ENCODE results near the gene SYT12.

Gene SYT12

GRCh38 chr11:67033661-67034166 lies 10.8 kb downstream of the SYT12 start:
- Mint-ChIP-seq H3K9me3 (no peaks in the 10 kb centered on the region), H3K4me3 (no peak overlapping the region), H3K4me1 (no peaks in the 10 kb centered on the region), H3K27ac (no peak overlapping the region), H3K36me3 (no peaks in the 10 kb centered on the region), H3K27me3 (peaks cover 4% of the 10 kb centered on the region)

DNA sequence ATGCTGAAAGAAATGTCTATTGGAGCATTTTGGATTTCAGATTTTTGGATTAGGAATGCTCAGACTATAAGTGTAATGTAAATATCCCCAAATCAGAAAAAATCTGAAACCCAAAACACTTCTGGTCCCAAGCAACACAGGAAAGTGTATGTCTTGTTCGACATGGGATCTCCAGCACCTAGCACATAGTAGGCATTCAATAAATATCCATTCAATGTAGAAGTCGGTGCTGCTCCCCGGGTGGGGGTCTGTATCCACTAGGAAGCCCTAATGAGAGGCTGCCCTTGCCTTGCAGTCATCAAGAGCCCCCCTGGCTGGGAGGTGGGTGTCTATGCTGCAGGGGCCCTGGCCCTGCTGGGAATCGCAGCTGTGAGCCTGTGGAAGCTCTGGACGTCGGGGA lies 11.4 kb downstream of the SYT12 start:
- H3K27me3 Mint-ChIP-seq = peaks cover 4% of the 10 kb centered on the region
- no peaks in the 10 kb centered on the region for H3K9me3 Mint-ChIP-seq
- H3K36me3 Mint-ChIP-seq = no peaks in the 10 kb centered on the region
- H3K4me3 Mint-ChIP-seq = no peak overlapping the region
- H3K4me1 Mint-ChIP-seq = no peaks in the 10 kb centered on the region
- no peak overlapping the region for H3K27ac Mint-ChIP-seq

DNA sequence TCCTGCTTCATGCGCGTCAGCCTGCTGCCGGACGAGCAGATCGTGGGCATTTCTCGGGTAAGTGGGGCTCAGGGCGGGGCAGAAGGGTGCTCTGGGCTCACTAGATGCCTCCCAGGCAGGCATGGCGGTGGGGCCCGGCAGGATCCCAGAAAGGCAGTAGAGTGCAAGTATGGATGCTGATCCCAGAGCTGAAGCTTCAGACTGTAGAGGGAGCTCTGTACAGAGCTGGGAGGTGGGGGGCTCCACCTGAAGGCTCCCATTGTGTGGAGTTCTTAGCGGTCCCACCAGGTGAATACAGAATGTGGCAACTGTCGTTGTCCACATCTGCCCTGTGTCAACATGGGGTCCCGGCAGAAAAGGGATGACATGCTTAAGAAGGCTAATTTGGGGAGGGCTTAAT lies 17.2 kb downstream of the SYT12 start:
- H3K4me1 Mint-ChIP-seq = no peaks in the 10 kb centered on the region
- H3K27ac Mint-ChIP-seq = no peak overlapping the region
- H3K36me3 Mint-ChIP-seq = no peaks in the 10 kb centered on the region
- H3K4me3 Mint-ChIP-seq = no peak overlapping the region
- no peaks in the 10 kb centered on the region for H3K9me3 Mint-ChIP-seq
- H3K27me3 Mint-ChIP-seq = peaks cover 5% of the 10 kb centered on the region

DNA sequence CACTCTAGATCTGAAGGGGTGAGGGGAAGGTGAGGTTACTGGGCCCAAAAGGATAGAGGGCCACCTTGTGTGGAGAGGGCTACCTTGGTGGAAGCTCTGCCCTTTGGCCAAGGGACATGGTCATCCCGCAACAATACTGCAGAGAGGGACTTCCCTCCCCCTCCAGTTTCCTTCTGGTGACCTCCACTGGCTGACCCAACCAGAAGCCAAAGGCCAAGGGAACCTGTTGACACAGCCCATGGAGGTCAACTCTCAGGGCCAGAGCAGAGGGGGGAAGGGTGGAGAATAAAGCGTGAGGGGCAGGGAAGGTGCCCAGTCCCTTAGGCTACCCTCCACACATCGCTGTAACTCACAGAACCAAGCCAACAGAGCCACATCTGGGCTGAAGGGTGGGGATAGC lies 18.7 kb downstream of the SYT12 start:
- Mint-ChIP-seq H3K9me3 (no peaks in the 10 kb centered on the region), H3K4me3 (no peak overlapping the region), H3K27ac (no peak overlapping the region), H3K4me1 (no peaks in the 10 kb centered on the region), H3K36me3 (no peaks in the 10 kb centered on the region), H3K27me3 (peaks cover 5% of the 10 kb centered on the region)

- Mint-ChIP-seq H3K36me3 (no peaks in the 10 kb centered on the region), H3K27me3 (peaks cover 5% of the 10 kb centered on the region), H3K4me1 (no peaks in the 10 kb centered on the region), H3K27ac (no peak overlapping the region), H3K4me3 (no peak overlapping the region), H3K9me3 (no peaks in the 10 kb centered on the region)
Observed at GRCh38 chr11:67043572-67044349, 20.8 kb downstream of the SYT12 start.

DNA sequence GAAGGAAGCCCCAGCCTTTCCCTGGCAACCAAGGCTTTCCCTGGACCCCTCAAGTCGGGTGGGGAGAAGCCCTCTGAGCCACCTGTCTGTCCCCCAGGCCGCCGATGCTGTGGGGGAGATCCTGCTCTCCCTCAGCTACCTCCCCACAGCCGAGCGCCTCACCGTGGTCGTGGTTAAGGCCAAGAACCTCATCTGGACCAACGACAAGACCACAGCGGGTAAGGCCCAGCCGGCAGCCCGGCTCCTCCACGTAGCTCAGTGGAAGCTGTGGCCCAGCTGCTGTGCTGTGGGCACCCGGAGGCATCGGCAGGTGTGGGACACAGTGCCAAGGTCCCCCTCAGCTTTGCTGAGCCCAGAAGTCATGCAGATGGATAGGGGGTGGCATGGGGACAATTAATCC lies 21.6 kb downstream of the SYT12 start:
- H3K27me3 Mint-ChIP-seq = peaks cover 5% of the 10 kb centered on the region
- no peaks in the 10 kb centered on the region for H3K36me3 Mint-ChIP-seq
- H3K27ac Mint-ChIP-seq = no peak overlapping the region
- H3K4me1 Mint-ChIP-seq = no peaks in the 10 kb centered on the region
- H3K9me3 Mint-ChIP-seq = no peaks in the 10 kb centered on the region
- H3K4me3 Mint-ChIP-seq = no peak overlapping the region

GRCh38 chr11:67045314-67045713 lies 22.4 kb downstream of the SYT12 start:
- no peak overlapping the region for H3K4me3 Mint-ChIP-seq
- no peaks in the 10 kb centered on the region for H3K9me3 Mint-ChIP-seq
- no peak overlapping the region for H3K27ac Mint-ChIP-seq
- H3K27me3 Mint-ChIP-seq = peaks cover 5% of the 10 kb centered on the region
- H3K4me1 Mint-ChIP-seq = no peaks in the 10 kb centered on the region
- no peaks in the 10 kb centered on the region for H3K36me3 Mint-ChIP-seq

DNA sequence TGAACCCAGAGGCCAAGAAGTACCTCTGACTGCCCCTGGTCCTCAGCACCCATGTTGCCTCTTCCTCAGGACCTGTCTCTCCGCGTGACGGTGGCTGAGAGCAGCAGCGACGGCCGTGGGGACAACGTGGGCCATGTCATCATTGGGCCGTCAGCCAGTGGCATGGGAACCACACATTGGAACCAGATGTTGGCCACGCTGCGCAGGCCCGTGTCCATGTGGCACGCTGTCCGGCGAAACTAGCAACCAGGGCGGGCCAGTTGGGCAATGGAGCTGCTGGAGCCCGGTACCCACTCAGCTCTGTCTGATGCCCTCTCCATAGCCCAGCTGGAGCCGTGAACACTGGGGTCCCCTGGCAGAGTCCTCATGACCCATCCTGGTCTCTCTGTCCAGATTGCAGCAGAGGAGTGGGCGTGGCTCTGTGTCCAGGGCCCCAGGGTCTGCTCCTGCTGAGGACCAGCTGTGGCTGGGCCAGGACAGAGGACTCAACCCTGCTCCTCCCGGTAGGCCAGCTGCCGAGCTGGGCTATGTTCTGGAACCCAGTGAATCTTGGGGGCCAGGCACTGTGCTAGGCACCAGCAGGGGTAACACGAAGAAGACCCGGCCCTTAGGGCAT lies 25.7 kb downstream of the SYT12 start:
- Mint-ChIP-seq H3K4me3 (no peak overlapping the region), H3K36me3 (no peaks in the 10 kb centered on the region), H3K9me3 (no peaks in the 10 kb centered on the region), H3K27ac (no peak overlapping the region), H3K4me1 (no peaks in the 10 kb centered on the region), H3K27me3 (peaks cover 4% of the 10 kb centered on the region)

DNA sequence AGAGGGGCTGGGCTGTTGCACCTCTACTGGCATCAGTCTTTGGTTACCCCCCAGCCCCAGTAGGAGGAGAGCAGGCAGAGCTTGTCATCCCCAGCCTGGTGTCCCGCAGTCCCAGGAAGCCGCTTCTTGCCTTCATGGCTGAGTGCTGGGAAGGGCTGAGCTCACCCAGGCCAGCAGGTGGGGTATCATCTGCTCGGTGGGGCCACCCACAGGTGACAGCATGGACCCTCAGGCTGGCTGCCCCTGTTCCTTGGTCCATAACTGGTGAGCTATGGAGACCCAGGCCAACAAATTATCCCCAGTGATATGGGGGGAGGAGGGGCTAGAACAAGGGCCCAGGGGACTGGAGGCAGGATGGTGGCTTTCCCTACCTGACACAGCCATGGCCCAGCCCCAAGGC lies 27.2 kb downstream of the SYT12 start:
- Mint-ChIP-seq H3K4me1 (peaks cover under 1% of the 10 kb centered on the region), H3K27me3 (peaks cover 4% of the 10 kb centered on the region), H3K9me3 (no peaks in the 10 kb centered on the region), H3K4me3 (no peak overlapping the region), H3K36me3 (no peaks in the 10 kb centered on the region), H3K27ac (no peak overlapping the region)

DNA sequence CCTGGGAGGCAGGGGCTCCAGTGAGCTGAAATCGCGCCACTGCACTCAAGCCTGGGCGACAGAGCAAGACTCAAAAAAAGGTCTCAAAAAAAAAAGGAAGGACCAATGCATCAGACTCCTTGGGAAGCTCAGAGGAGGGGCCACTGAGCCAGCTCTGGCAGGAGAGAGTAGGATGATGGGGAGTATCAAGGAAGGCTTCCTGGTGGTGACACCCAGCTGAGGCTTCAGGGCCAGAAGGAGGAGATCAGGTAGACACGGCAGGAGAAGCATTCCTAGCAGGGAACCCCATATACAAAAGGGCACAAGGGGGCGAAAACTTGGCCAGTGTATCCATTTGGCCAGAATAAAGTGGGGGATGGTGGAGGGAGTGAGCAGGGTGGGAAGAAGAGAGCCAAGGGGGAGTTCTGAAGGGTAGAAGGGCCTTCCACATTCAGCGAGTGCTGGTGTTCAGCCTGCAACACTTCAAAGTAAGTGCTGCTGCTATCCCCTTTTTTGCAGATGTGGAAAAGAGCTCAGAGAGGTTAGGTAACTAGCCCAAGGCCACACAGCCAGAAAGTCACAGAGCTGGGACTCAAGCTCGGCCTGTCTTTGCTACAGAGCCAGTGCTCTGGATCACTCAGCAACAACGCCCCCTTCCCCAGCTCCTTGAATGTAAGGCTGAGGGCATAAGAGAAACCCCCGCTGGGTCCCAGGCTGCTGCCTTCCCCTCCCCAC lies 28.4 kb downstream of the SYT12 start:
- Mint-ChIP-seq H3K27ac (no peak overlapping the region), H3K27me3 (peaks cover 4% of the 10 kb centered on the region), H3K4me1 (peaks cover 11% of the 10 kb centered on the region), H3K36me3 (no peaks in the 10 kb centered on the region), H3K4me3 (no peak overlapping the region), H3K9me3 (no peaks in the 10 kb centered on the region)

DNA sequence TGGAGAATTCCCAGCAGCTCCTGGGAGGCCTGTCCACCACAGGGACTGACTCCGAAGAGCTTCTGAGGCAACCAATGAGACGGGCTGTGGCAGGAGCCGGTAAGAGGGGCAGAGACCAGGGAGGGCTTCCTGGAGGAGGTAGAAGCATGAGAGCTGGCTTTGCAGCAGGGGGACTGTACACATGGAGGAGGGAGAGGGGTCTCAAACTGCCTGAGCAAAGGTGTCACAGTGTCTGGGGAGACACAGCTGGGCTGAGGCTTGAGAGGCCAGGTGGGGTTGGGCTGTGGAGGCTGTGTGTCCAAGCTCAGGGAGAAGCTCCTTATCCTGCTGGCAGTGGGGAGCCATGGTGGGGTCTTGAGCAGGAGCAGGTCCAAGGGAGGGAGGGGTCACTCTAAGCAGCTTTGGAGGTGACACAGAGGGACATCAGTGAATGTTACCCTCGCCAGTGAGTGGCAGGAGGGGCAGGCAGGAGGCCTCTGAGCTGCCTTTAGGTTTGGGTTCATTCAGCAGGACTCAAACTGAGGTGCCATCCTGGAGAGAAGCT lies 29.1 kb downstream of the SYT12 start:
- Mint-ChIP-seq H3K9me3 (no peaks in the 10 kb centered on the region), H3K36me3 (no peaks in the 10 kb centered on the region), H3K27ac (no peak overlapping the region), H3K4me3 (no peak overlapping the region), H3K27me3 (peaks cover 4% of the 10 kb centered on the region), H3K4me1 (peaks cover 13% of the 10 kb centered on the region)

- Mint-ChIP-seq H3K4me3 (no peak overlapping the region), H3K9me3 (no peaks in the 10 kb centered on the region), H3K36me3 (no peaks in the 10 kb centered on the region), H3K4me1 (peaks cover 13% of the 10 kb centered on the region), H3K27ac (no peak overlapping the region), H3K27me3 (peaks cover 4% of the 10 kb centered on the region)
Observed at GRCh38 chr11:67052891-67053290, 30.0 kb downstream of the SYT12 start.

DNA sequence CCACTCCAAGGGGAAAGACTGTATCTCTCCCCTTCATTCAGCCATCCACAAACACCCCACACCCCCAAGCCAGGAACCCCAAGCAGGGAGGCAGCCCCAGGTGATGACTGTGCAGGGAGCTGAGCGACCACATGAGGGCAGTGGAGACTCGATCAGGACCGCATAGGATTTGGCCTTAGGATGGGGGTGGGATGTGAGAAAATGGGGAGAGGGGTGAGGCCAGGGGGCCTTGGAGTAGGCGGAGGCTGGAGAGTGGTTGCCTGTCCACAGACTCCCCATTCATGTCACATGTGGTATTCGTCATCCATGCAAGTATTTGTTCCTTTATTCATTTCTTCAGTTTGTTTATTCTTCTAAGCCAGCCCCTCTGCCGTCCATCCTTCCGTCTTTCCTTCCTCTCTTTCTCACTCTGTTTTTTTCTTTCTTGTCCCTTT lies 31.0 kb downstream of the SYT12 start:
- H3K27me3 Mint-ChIP-seq = peaks cover 4% of the 10 kb centered on the region
- H3K4me3 Mint-ChIP-seq = no peak overlapping the region
- peaks cover 13% of the 10 kb centered on the region for H3K4me1 Mint-ChIP-seq
- no peaks in the 10 kb centered on the region for H3K9me3 Mint-ChIP-seq
- no peak overlapping the region for H3K27ac Mint-ChIP-seq
- H3K36me3 Mint-ChIP-seq = no peaks in the 10 kb centered on the region

DNA sequence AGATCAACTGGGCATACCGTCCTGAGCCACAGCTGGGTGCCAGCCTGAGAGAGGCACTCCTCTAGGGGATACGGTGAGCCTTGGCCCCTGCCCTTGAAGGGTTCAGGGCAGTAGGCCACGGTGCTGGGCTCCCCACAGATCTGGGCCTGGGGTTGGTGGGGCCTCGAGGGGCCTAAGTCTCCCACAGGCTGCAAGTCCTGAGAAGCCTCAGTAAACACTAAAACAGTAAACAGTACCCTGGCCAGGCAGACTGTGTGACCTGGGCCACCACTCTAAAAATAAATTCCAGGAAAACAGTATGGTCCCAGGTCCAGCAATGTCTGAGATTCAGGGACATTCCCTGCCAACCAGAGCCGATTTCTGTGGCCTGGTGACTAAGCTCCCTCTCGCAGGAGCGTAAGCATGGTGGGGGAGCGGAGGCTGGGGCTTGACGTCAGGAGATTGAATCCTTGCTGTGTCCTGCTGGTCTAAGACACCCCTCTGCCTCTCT lies 31.5 kb downstream of the SYT12 start:
- Mint-ChIP-seq H3K27ac (no peak overlapping the region), H3K4me1 (peaks cover 13% of the 10 kb centered on the region), H3K4me3 (no peak overlapping the region), H3K27me3 (peaks cover 4% of the 10 kb centered on the region), H3K36me3 (no peaks in the 10 kb centered on the region), H3K9me3 (no peaks in the 10 kb centered on the region)

DNA sequence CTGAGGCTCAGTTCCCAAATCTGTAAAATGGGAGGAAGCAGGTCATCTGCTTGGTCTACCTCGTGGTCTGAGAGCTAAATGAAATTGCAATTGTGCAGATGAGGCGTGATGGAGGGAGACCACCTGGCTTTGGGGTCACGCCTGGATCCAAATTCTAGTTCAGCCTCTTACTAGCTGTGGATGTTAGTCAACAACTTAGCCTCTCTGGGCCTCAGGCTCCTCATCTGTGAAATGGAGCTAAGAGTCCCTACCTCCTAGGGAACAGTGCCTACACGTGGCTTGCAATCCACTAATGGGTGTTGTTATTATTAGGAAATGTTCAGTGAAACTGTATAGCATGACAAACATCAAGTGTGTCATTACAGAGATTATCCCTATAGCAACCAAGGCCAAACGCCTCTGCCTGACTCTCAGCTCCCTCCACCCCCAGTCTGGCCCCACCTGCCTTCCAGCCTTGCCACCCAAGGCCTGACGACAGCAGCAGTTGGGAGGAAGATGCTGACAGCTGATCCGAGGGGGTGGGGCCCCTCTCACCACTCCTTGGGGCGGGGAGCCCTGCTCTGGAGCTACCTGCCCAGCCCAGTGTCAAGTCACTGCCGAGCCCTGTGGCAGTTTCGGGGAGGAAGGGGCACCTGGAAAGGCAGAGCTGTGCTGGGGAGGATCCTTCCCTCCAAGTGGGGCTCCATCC lies 32.0 kb downstream of the SYT12 start:
- Mint-ChIP-seq H3K36me3 (no peaks in the 10 kb centered on the region), H3K4me1 (peaks cover 13% of the 10 kb centered on the region), H3K9me3 (no peaks in the 10 kb centered on the region), H3K27ac (no peak overlapping the region), H3K27me3 (peaks cover 4% of the 10 kb centered on the region), H3K4me3 (no peak overlapping the region)
